IMR-90 (cell line): ENCODE data around the gene MDM4. TPM values are rescaled to one million over a fixed set of nuclear protein-coding genes. Genes with fewer than 3 reads are reported as not detected.

Experiments used
- ATAC-seq: fragments of 200-7000 bp; cut with Tn5 transposase; 2 replicates; pipeline ENCODE4 v1.9.1; 2020; ENCODE audit warnings: low read depth, mild to moderate bottlenecking, moderate library complexity
- BruUV-seq: library from RNA; stranded (reverse); fragments of 400-500 nt; replicated peaks from 2 replicates; lab custom pipeline; 2021; lab: Mats Ljungman, UMichigan
- CTCF ChIA-PET: fragments of 300-600 bp; formaldehyde crosslinking; extraction: SDS; loops from one replicate; lab custom pipeline; 2021; ENCODE audit warnings: antibody characterized with exemption; lab: Yijun Ruan, JAX
- POLR2A ChIA-PET: fragments of 300-600 bp; sonication (Branson Sonifier 250); formaldehyde crosslinking; loops from one replicate; lab custom pipeline; 2022; ENCODE audit warnings: antibody characterized with exemption; ENCODE audit not compliant: unreplicated experiment; lab: Charles Lee
- DNase-seq: peaks from one replicate; pipeline ENCODE4 v3.0.0; 2013
- H2AFZ ChIP-seq: replicated peaks from 2 replicates; pipeline ENCODE3; 2013; ENCODE audit warnings: low read length, mild to moderate bottlenecking; ENCODE audit not compliant: poor library complexity
- H2AK5ac ChIP-seq: 2 replicates; pipeline ENCODE4 v1.6.1; 2013; ENCODE audit warnings: low read depth, low read length, inconsistent platforms
- H2AK9ac ChIP-seq: replicated peaks from 2 replicates; pipeline ENCODE3; 2013; ENCODE audit warnings: mild to moderate bottlenecking, low read depth, low read length, moderate library complexity; ENCODE audit not compliant: poor library complexity
- H2BK120ac ChIP-seq: 2 replicates; pipeline ENCODE4 v1.6.1; 2013; ENCODE audit warnings: low read depth, low read length, inconsistent platforms
- H2BK15ac ChIP-seq: 3 replicates; pipeline ENCODE4 v1.6.1; 2013; ENCODE audit warnings: low read depth, low read length, inconsistent platforms
- H2BK20ac ChIP-seq: 2 replicates; pipeline ENCODE4 v1.6.1; 2013; ENCODE audit warnings: low read depth, mild to moderate bottlenecking, inconsistent platforms, low read length, moderate library complexity
- H2BK5ac ChIP-seq: 2 replicates; pipeline ENCODE4 v1.6.1; 2013; ENCODE audit warnings: mild to moderate bottlenecking, low read depth, low read length, inconsistent platforms; ENCODE audit not compliant: poor library complexity, severe bottlenecking
- H3K14ac ChIP-seq: replicated peaks from 2 replicates; pipeline ENCODE4 v1.6.1; 2013; ENCODE audit warnings: low read depth, low read length, inconsistent platforms
- H3K18ac ChIP-seq: 2 replicates; pipeline ENCODE4 v1.6.1; 2013; ENCODE audit warnings: low read depth, low read length, control low read depth
- H3K23ac ChIP-seq: 2 replicates; pipeline ENCODE4 v1.6.1; 2013; ENCODE audit warnings: low read depth, low read length, inconsistent platforms
- H3K27ac ChIP-seq: 2 replicates; pipeline ENCODE4 v1.5.1; 2013; ENCODE audit warnings: mild to moderate bottlenecking, control low read depth, low read length; ENCODE audit not compliant: insufficient read depth
- H3K27me3 ChIP-seq: 2 replicates; pipeline ENCODE4 v1.6.1; 2013; ENCODE audit warnings: low read length; ENCODE audit not compliant: control insufficient read depth, insufficient read depth
- H3K36me3 ChIP-seq: 2 replicates; pipeline ENCODE4 v1.6.1; 2013; ENCODE audit warnings: low read length, mixed read lengths; ENCODE audit not compliant: control insufficient read depth, insufficient read depth
- H3K4ac ChIP-seq: 2 replicates; pipeline ENCODE4 v1.6.1; 2013; ENCODE audit warnings: low read depth, low read length, inconsistent platforms
- H3K4me1 ChIP-seq: 2 replicates; pipeline ENCODE4 v1.6.1; 2013; ENCODE audit warnings: low read length, mixed read lengths; ENCODE audit not compliant: control insufficient read depth, insufficient read depth
- H3K4me2 ChIP-seq: 2 replicates; pipeline ENCODE4 v1.6.1; 2013; ENCODE audit warnings: low read depth, mild to moderate bottlenecking, control low read depth, low read length, moderate library complexity
- H3K4me3 ChIP-seq: 2 replicates; pipeline ENCODE4 v1.5.1; 2013; ENCODE audit warnings: low read depth, mild to moderate bottlenecking, control low read depth, low read length, moderate library complexity; ENCODE audit not compliant: insufficient read depth
- H3K56ac ChIP-seq: 2 replicates; pipeline ENCODE4 v1.6.1; 2013; ENCODE audit warnings: low read length, inconsistent platforms; ENCODE audit not compliant: insufficient read depth; ENCODE audit errors: extremely low read depth
- H3K79me1 ChIP-seq, 2 experiments: 2 replicates each; pipeline ENCODE4 v1.6.1; 2013; ENCODE audit warnings: low read length in 2 of 2, inconsistent platforms in 1 of 2, low read depth in 1 of 2
- H3K9ac ChIP-seq: 2 replicates; pipeline ENCODE4 v1.6.1; 2013; ENCODE audit warnings: low read depth, low read length, control low read depth
- H3K9me1 ChIP-seq: 2 replicates; pipeline ENCODE4 v1.6.1; 2013; ENCODE audit warnings: low read length, inconsistent platforms; ENCODE audit not compliant: insufficient read depth
- H3K9me3 ChIP-seq: 2 replicates; pipeline ENCODE4 v1.6.1; 2013; ENCODE audit warnings: low read length; ENCODE audit not compliant: control insufficient read depth, insufficient read depth
- H4K20me1 ChIP-seq: 2 replicates; pipeline ENCODE4 v1.6.1; 2013; ENCODE audit warnings: low read length, inconsistent platforms; ENCODE audit not compliant: insufficient read depth
- H4K5ac ChIP-seq: 2 replicates; pipeline ENCODE4 v1.6.1; 2013; ENCODE audit warnings: mild to moderate bottlenecking, low read depth, low read length, control low read depth
- H4K8ac ChIP-seq, 2 experiments: 2 replicates each; pipeline ENCODE4 v1.6.1; 2013; ENCODE audit warnings: low read depth in 2 of 2, low read length in 2 of 2, control low read depth in 1 of 2, inconsistent platforms in 1 of 2
- H4K91ac ChIP-seq: 2 replicates; pipeline ENCODE4 v1.6.1; 2013; ENCODE audit warnings: low read depth, low read length, inconsistent platforms; ENCODE audit not compliant: insufficient read depth
- BHLHE40 ChIP-seq: fragments of 150-350 bp; IDR thresholded peaks from 2 replicates; pipeline ENCODE4 v1.6.1; 2016; ENCODE audit warnings: mild to moderate bottlenecking, low read depth, low read length
- FOS ChIP-seq: fragments of 150-350 bp; IDR thresholded peaks from 2 replicates; pipeline ENCODE4 v1.6.1; 2016; ENCODE audit warnings: low read depth, low read length
- MAFK ChIP-seq: IDR thresholded peaks from 2 replicates; pipeline ENCODE4 v1.6.1; 2012; ENCODE audit warnings: low read depth, low read length, improper control_type of control experiment
- MAZ ChIP-seq: IDR thresholded peaks from 2 replicates; pipeline ENCODE4 v1.6.1; 2012; ENCODE audit warnings: low read depth, mild to moderate bottlenecking, low read length, improper control_type of control experiment, moderate library complexity, borderline replicate concordance
- MXI1 ChIP-seq: IDR thresholded peaks from 2 replicates; pipeline ENCODE4 v1.6.1; 2012; ENCODE audit warnings: low read depth, mild to moderate bottlenecking, low read length, moderate library complexity, borderline replicate concordance
- RCOR1 ChIP-seq: IDR thresholded peaks from 2 replicates; pipeline ENCODE4 v1.6.1; 2012; ENCODE audit warnings: mild to moderate bottlenecking, low read length, improper control_type of control experiment; ENCODE audit not compliant: insufficient replicate concordance
- WGBS, 2 experiments: methylation state at CpG; one replicate each; pipeline versions ENCODE4 v1.1.5 to v1.1.7; 2013; ENCODE audit warnings: missing lambda C conversion rate in 2 of 2; ENCODE audit not compliant: insufficient read length in 1 of 2; ENCODE audit errors: extremely low coverage in 2 of 2; 5-methylcytosine and 5-hydroxymethylcytosine counted together
- dilution Hi-C: fragments of 300-500 bp; cut with HindIII; formaldehyde crosslinking; loops from one replicate; pipeline ENCODE4 v1.14.3; 2018; ENCODE audit warnings: low sequenced_read_pairs; ENCODE audit not compliant: unreplicated experiment
- in situ Hi-C: fragments of 300-500 bp; cut with MboI; formaldehyde crosslinking; loops from 3 replicates; pipeline ENCODE4 v1.14.3; 2019; ENCODE audit warnings: low sequenced_read_pairs, inconsistent platforms, mixed read lengths
- intact Hi-C: fragments of 100-400 bp; cut with micrococcal nuclease; formaldehyde crosslinking; loops from 2 replicates; pipeline ENCODE4 v1.10.0; 2022
- polyA plus RNA-seq, 3 experiments: library from polyadenylated mRNA; depleted of rRNA; stranded (reverse); fragments of >200 nt; gene quantifications; 2 replicates each; pipeline ENCODE4 v1.2.3, GENCODE V29; 2012; ENCODE audit warnings: low replicate concordance in 1 of 3
- total RNA-seq: library from RNA; depleted of rRNA; stranded (reverse); fragments of >200 nt; gene quantifications from 2 replicates; pipeline ENCODE4 v1.2.3, GENCODE V29; 2012
- TF ChIP-seq, protein P1 (sequence below): conservative IDR thresholded peaks from 2 replicates; pipeline ENCODE4 v1.5.1; 2012; ENCODE audit warnings: mild to moderate bottlenecking, low read depth, low read length, improper control_type of control experiment
- TF ChIP-seq, protein P2 (sequence below): fragments of 150-350 bp; IDR thresholded peaks from 2 replicates; pipeline ENCODE4 v1.6.1; 2017; ENCODE audit warnings: mild to moderate bottlenecking, antibody characterized with exemption, low read length, low read depth

MDM4 gene
- total and polyA plus RNA-seq, 2 of the 4 experiments (the other 2 are of a cell fraction), result 7.4 to 20.1 TPM

DNA sequence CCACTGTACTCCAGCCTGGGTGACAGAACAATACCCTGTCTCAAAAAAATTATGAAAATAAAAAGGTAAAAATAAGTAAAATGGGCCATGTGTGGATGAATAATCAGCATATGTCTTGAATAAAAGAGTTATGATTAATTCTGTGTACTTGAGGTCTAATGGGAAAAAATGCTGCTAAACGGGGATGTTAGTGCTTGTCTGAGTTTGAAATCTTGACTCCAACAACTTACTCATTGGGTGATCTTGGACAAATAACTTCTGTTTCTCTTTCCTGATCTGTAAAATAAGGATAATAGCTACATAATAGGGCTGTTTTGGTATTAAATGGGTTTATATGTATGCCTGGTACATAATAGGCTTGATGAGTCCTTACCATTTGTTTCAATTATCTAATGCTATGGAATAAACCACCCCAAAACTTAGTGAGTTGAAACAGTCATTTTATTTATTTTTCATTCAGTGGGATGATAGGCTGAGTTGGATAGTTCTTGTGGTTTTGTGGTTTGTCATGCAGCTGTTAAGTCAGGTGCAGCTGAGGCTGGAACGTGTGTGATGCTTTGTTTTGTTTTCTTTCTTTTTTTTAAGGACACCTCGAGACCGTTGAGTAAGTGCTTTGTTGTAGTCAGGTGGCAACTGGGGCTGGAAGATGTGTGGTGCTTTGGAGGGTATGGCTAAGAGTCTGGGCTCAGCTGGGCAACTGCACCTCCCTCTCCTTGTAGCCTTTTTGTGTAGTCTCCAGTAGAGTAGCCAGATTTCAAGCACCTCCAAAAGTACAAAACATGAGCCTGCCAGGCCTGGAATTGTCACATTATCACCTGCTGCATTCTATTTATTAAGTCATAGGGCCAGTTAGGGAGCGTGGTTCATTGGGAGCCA, 4.9 kb downstream of the MDM4 start:
- no peaks in the 10 kb centered on the region for H3K4me1 ChIP-seq
- no peak overlapping the region for H3K4ac ChIP-seq
- H3K56ac ChIP-seq, result no peak overlapping the region
- no peak overlapping the region for H2AK5ac ChIP-seq
- peaks cover 53% of the 10 kb centered on the region for H4K20me1 ChIP-seq
- no peak overlapping the region for H2BK120ac ChIP-seq
- DNase-seq (peak; percentile 90), ATAC-seq (peak; percentile 13; the same call in 1 of the 2 replicates)
- no peak overlapping the region for H3K4me3 ChIP-seq
- H2BK20ac ChIP-seq, result no peak overlapping the region
- H4K5ac ChIP-seq, result no peak overlapping the region
- ChIA-PET POLR2A (no interaction called here), CTCF (no interaction called here)
- H3K23ac ChIP-seq, result no peak overlapping the region
- peaks cover 20% of the 10 kb centered on the region for H3K36me3 ChIP-seq
- H3K9me3 ChIP-seq, result peaks cover 6% of the 10 kb centered on the region; the same call in 1 of the 2 replicates
- in situ Hi-C loops, result no loop called here
- H3K9ac ChIP-seq, result no peak overlapping the region
- H3K27ac ChIP-seq, result no peak overlapping the region
- peaks cover 9% of the 10 kb centered on the region; the same call in 1 of the 2 replicates for H3K9me1 ChIP-seq
- dilution Hi-C loops, result no loop called here
- no peak overlapping the region for H4K91ac ChIP-seq
- no peak overlapping the region for H3K4me2 ChIP-seq
- BruUV-seq, result no TSS peak
- H3K79me1 ChIP-seq, result peaks cover 45 to 72% of the 10 kb centered on the region in 2 experiments
- H3K27me3 ChIP-seq, result no peaks in the 10 kb centered on the region
- WGBS, 2 experiments, result 10% methylated on average over 2 of the region's 5 CpGs; no CpG with 5 or more reads in 1 of the 2 experiments
- TF ChIP-seq, protein P1, sequence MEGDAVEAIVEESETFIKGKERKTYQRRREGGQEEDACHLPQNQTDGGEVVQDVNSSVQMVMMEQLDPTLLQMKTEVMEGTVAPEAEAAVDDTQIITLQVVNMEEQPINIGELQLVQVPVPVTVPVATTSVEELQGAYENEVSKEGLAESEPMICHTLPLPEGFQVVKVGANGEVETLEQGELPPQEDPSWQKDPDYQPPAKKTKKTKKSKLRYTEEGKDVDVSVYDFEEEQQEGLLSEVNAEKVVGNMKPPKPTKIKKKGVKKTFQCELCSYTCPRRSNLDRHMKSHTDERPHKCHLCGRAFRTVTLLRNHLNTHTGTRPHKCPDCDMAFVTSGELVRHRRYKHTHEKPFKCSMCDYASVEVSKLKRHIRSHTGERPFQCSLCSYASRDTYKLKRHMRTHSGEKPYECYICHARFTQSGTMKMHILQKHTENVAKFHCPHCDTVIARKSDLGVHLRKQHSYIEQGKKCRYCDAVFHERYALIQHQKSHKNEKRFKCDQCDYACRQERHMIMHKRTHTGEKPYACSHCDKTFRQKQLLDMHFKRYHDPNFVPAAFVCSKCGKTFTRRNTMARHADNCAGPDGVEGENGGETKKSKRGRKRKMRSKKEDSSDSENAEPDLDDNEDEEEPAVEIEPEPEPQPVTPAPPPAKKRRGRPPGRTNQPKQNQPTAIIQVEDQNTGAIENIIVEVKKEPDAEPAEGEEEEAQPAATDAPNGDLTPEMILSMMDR, result no peak
- TF ChIP-seq RCOR1 (peak; percentile 99), FOS (no peak), MXI1 (no peak), MAFK (no peak), MAZ (no peak), BHLHE40 (peak; percentile 99)
- TF ChIP-seq, protein P2, sequence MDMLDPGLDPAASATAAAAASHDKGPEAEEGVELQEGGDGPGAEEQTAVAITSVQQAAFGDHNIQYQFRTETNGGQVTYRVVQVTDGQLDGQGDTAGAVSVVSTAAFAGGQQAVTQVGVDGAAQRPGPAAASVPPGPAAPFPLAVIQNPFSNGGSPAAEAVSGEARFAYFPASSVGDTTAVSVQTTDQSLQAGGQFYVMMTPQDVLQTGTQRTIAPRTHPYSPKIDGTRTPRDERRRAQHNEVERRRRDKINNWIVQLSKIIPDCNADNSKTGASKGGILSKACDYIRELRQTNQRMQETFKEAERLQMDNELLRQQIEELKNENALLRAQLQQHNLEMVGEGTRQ, result peak; percentile 48
- H3K18ac ChIP-seq, result no peak overlapping the region
- H2BK15ac ChIP-seq, result no peak overlapping the region
- H2AFZ ChIP-seq, result no peak overlapping the region
- no peak overlapping the region for H3K14ac ChIP-seq
- H4K8ac ChIP-seq, result no peak overlapping the region
- intact Hi-C loops, result no loop called here
- no peak overlapping the region for H2BK5ac ChIP-seq
- no peak overlapping the region for H2AK9ac ChIP-seq
